ENCODE measurements around the gene SERPINB13. TPM values are rescaled to one million over a fixed set of nuclear protein-coding genes. Genes with fewer than 3 reads are reported as not detected.
"Not testable (repeated sequence)": the region's sequence is repeated elsewhere in the genome, so short reads cannot be mapped to it uniquely, and the experiment has no call there.

Gene SERPINB13
- total RNA-seq, 1 donor from 2014 or later = not detected

- ATAC-seq; intact Hi-C loops (cut with micrococcal nuclease); DNase-seq: not testable (repeated sequence)
These were observed 55.7 kb downstream of the SERPINB13 start for GRCh38 chr18:63642668-63643356.

GRCh38 chr18:63644142-63644541 lies 57.0 kb downstream of the SERPINB13 start, which contains the start of gene SERPINB4:
Gene SERPINB4 (minus strand): TSS chr18:63644256. CDS start chr18:63643577, 679 bp downstream.
- intact Hi-C loops (cut with micrococcal nuclease); ATAC-seq: not testable (repeated sequence)

GRCh38 chr18:63644694-63645093 lies 57.6 kb downstream of the SERPINB13 start:
- DNase-seq; ATAC-seq; intact Hi-C loops (cut with micrococcal nuclease): not testable (repeated sequence)

More at GRCh38 chr18:63644142-63644541, 57.0 kb downstream of the SERPINB13 start, which contains the start of gene SERPINB4:
- DNase-seq = not testable (repeated sequence)

- intact Hi-C loops (cut with micrococcal nuclease) = no loop called here
- ATAC-seq = no peak
These were observed 59.8 kb downstream of the SERPINB13 start for GRCh38 chr18:63646936-63647335.

GRCh38 chr18:63648241-63648640 lies 61.1 kb downstream of the SERPINB13 start:
- intact Hi-C loops (cut with micrococcal nuclease) = no loop called here
- DNase-seq = no peak
- no peak for ATAC-seq

More at GRCh38 chr18:63646936-63647335, 59.8 kb downstream of the SERPINB13 start:
- DNase-seq = no peak

Other genes with a start within 250 kb of the SERPINB13 start
- 32.9 TPM for gene KDSR, start 220.1 kb upstream of the SERPINB13 start, total RNA-seq
- 20.6 TPM for gene VPS4B, start 164.9 kb upstream of the SERPINB13 start, total RNA-seq
- gene SERPINB5, start 110.4 kb upstream of the SERPINB13 start, total RNA-seq = not detected
- gene SERPINB12, start 45.0 kb upstream of the SERPINB13 start, total RNA-seq = not detected
- not detected for gene SERPINB4, start 56.9 kb downstream of the SERPINB13 start, total RNA-seq
- gene SERPINB3, start 74.5 kb downstream of the SERPINB13 start, total RNA-seq = not detected
- gene SERPINB11, start 115.6 kb downstream of the SERPINB13 start, total RNA-seq = not detected
- not detected for gene SERPINB7, start 188.1 kb downstream of the SERPINB13 start, total RNA-seq

Data from left ventricle myocardium superior (tissue), 1 donor.